ENCODE results near the gene NLRP5. TPM values are rescaled to one million over a fixed set of nuclear protein-coding genes. Genes with fewer than 3 reads are reported as not detected.

The NLRP5 gene
- total RNA-seq, 1 donor from 2014 or later = not detected

DNA sequence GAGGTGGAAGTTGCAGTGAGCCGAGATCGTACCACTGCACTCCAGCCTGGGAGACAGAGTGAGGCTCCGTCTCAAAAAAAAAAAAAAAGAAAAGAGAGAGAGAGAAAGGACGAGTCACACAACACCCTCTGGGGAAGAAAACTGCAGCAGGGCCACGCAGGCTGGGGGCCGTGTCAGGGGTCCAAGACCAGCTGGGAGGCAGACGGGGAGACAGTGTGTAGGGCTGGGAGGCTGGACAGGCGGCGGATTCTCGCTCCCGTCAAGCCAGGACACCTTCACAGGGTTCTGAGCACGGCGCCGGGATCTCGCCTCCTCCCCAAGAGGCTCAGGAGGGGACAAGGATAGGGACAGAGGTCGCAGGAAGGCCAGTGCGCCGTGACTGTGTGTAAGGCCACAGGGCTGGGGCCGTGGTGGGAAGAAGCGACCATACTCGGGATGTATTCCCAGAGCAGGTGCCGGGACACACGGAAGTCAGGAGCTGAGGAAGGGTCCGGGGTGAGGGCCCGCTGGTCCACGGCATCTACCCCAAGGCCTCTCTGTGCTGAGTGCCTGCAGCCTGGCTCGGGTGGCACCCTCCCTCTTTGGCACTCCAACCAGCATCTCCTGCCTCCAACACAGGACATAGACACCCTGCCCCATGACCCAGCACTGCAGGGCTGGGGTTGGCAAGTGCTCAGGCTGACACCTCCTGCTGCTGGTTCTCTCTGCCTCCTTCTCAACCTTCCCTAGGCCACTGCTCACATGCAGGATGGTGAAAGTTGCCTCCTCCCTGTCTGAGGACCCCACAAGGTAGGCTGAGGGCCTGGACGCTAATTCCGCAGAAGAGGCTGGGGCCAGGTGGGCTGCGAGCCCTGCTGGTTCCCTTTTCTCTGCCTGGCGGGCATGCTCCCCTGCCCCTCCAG is 113.3 kb downstream of the NLRP5 start:
- no peaks in the 10 kb centered on the region for H3K9me3 Mint-ChIP-seq (ENCODE audit: low read depth)
- no peaks in the 10 kb centered on the region for H3K27me3 Mint-ChIP-seq (ENCODE audit: low read depth)
- peak; percentile 87 for DNase-seq (ENCODE audit: low spot score)
- H3K36me3 Mint-ChIP-seq (ENCODE audit: low read depth) = peaks cover 5% of the 10 kb centered on the region
- TF ChIP-seq, protein P1, sequence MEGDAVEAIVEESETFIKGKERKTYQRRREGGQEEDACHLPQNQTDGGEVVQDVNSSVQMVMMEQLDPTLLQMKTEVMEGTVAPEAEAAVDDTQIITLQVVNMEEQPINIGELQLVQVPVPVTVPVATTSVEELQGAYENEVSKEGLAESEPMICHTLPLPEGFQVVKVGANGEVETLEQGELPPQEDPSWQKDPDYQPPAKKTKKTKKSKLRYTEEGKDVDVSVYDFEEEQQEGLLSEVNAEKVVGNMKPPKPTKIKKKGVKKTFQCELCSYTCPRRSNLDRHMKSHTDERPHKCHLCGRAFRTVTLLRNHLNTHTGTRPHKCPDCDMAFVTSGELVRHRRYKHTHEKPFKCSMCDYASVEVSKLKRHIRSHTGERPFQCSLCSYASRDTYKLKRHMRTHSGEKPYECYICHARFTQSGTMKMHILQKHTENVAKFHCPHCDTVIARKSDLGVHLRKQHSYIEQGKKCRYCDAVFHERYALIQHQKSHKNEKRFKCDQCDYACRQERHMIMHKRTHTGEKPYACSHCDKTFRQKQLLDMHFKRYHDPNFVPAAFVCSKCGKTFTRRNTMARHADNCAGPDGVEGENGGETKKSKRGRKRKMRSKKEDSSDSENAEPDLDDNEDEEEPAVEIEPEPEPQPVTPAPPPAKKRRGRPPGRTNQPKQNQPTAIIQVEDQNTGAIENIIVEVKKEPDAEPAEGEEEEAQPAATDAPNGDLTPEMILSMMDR (IDR thresholded peaks at IDR 0.05) = no peak
- no peaks in the 10 kb centered on the region for H3K4me1 Mint-ChIP-seq (ENCODE audit: low read depth)
- H3K4me3 Mint-ChIP-seq (ENCODE audit: unreplicated experiment) = no peak overlapping the region
- H3K27ac Mint-ChIP-seq (ENCODE audit: unreplicated experiment) = peak overlapping the region; percentile 45

DNA sequence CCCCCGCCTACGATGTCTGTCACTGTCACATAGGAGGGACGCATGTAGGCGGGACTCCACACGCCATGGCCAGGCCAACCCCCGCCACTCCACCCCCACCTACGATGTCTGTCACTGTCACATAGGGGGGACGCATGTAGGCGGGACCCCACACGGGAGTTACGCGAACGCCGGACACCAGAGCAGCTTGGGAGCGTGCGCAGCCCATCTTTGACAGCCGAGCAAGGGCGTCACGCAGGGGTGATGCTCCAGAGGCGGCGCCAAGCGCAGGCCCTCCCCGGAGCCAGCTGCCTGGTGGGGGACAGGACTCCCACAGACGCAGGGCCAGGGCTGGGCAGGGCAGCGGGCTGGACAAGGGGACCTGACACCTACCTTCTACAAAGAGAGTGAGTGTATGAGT is 114.5 kb downstream of the NLRP5 start:
- H3K9me3 Mint-ChIP-seq (ENCODE audit: low read depth) = no peaks in the 10 kb centered on the region
- TF ChIP-seq, protein P1 (IDR thresholded peaks at IDR 0.05) = no peak
- H3K4me3 Mint-ChIP-seq (ENCODE audit: unreplicated experiment) = no peak overlapping the region
- peaks cover 2% of the 10 kb centered on the region for H3K4me1 Mint-ChIP-seq (ENCODE audit: low read depth)
- peak; percentile 86 for DNase-seq (ENCODE audit: low spot score)
- H3K27ac Mint-ChIP-seq (ENCODE audit: unreplicated experiment) = no peak overlapping the region
- no peaks in the 10 kb centered on the region for H3K27me3 Mint-ChIP-seq (ENCODE audit: low read depth)
- H3K36me3 Mint-ChIP-seq (ENCODE audit: low read depth) = peaks cover 3% of the 10 kb centered on the region

DNA sequence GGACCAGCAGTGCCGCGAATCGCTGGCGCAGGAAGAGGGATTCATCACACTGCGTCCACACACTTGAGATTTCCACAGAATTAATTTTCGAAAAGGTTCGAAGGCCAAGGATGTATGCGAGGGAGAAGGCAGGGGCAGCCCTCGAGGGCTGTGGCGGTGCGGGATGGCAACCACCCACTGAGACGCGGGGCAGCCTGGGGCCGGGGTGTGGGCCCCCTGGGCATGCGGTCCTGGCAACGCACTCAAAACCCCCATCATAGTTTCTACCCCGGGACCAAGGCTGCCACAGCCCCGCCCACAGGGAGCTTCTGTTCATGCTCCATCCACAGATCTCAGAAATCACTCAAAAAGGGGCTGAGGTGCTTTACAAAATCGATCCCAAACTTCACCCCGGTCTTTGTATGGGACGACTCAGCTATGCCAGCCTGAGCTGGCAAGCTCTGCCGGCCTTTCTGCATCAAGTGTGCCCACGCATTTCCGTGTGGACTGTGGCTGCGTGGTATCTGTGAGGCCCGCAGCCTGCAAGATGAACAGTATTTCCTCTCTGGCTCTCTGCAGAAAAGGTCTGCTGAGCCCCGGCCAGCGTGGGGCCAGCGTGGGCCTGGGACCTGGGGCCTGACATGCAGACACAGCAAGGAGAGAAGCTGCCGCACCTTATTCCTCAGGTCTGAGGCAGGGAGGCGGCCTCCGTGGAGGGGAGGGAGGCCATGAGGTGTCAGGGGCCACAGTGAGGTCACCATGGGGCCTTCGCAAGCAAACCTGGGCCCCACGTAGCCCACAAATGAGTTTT is 115.4 kb downstream of the NLRP5 start:
- Mint-ChIP-seq H3K9me3 (ENCODE audit: low read depth) (no peaks in the 10 kb centered on the region), H3K36me3 (ENCODE audit: low read depth) (peaks cover 3% of the 10 kb centered on the region), H3K27ac (ENCODE audit: unreplicated experiment) (no peak overlapping the region), H3K4me1 (ENCODE audit: low read depth) (peaks cover 4% of the 10 kb centered on the region), H3K27me3 (ENCODE audit: low read depth) (no peaks in the 10 kb centered on the region), H3K4me3 (ENCODE audit: unreplicated experiment) (no peak overlapping the region)
- TF ChIP-seq, protein P1 (IDR thresholded peaks at IDR 0.05) = no peak
- no peak for DNase-seq (ENCODE audit: low spot score)

DNA sequence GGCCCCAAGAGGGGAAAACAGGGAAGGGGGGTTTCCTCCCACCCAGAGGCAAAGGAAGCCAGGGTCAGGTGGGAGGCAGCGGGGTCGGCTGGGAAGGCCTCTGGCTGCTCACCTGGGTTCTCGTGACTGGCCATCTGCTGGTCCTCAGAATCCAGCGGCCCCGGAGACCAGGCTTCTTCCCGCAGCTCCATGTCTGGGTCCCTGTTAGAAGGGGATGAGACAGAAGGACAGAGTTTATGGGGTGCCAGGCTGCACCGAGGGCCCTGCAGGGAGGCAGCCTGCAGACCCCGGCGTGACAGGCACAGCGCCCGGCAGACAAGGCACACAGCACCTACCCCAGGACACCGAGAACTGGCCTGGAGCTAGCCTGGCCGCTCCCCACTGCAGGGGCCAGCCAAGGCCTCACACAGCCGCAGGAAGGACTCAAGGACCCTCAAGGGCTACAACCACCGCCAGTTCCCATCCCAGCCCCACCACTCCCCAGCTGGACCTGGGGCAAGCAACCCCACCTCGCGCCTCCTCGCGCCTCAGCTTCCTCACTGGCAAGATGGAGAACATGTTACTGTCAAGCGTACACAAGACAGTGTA is 116.5 kb downstream of the NLRP5 start:
- peaks cover 4% of the 10 kb centered on the region for H3K4me1 Mint-ChIP-seq (ENCODE audit: low read depth)
- DNase-seq (ENCODE audit: low spot score) = no peak

More for the DNA sequence above, 116.5 kb downstream of the NLRP5 start:
- Mint-ChIP-seq H3K36me3 (ENCODE audit: low read depth) (peaks cover 3% of the 10 kb centered on the region), H3K9me3 (ENCODE audit: low read depth) (no peaks in the 10 kb centered on the region), H3K27ac (ENCODE audit: unreplicated experiment) (no peak overlapping the region), H3K4me3 (ENCODE audit: unreplicated experiment) (no peak overlapping the region), H3K27me3 (ENCODE audit: low read depth) (no peaks in the 10 kb centered on the region)
- TF ChIP-seq, protein P1 (IDR thresholded peaks at IDR 0.05) = no peak
